Iris pigment epithelial cell (primary cell): ENCODE data around the gene FBN2.
A peak's percentile ranks its signal among the peaks of the same experiment; 100 is the strongest.
"Not testable (repeated sequence)": the region's sequence is repeated elsewhere in the genome, so short reads cannot be mapped to it uniquely, and the experiment has no call there.

Source experiments
- DNase-seq: peaks from one replicate; pipeline ENCODE4 v3.0.0-alpha.2; 2011; ENCODE audit warnings: low read depth

Gene FBN2

GRCh38 chr5:128534726-128535125, 3.3 kb downstream of the FBN2 start:
- peak; percentile 93 for DNase-seq

- DNase-seq: no peak
Observed at GRCh38 chr5:128532776-128533175, 5.3 kb downstream of the FBN2 start.

GRCh38 chr5:128532127-128532526, 5.9 kb downstream of the FBN2 start:
- no peak for DNase-seq

- no peak for DNase-seq
Observed at GRCh38 chr5:128528637-128529255, 9.3 kb downstream of the FBN2 start.

GRCh38 chr5:128528126-128528525, 9.9 kb downstream of the FBN2 start:
- no peak for DNase-seq

- DNase-seq: no peak
Observed at GRCh38 chr5:128527077-128527476, 11.0 kb downstream of the FBN2 start.

- DNase-seq: no peak
Observed at GRCh38 chr5:128522336-128522735, 15.7 kb downstream of the FBN2 start.

GRCh38 chr5:128519827-128520226, 18.2 kb downstream of the FBN2 start:
- DNase-seq: no peak

- DNase-seq: no peak
Observed at GRCh38 chr5:128516978-128517377, 21.1 kb downstream of the FBN2 start.

GRCh38 chr5:128513806-128514205, 24.2 kb downstream of the FBN2 start:
- peak; percentile 23 for DNase-seq

- DNase-seq: no peak
Observed at GRCh38 chr5:128512894-128513293, 25.2 kb downstream of the FBN2 start.

- no peak for DNase-seq
Observed at GRCh38 chr5:128506643-128507042, 31.4 kb downstream of the FBN2 start.

GRCh38 chr5:128503727-128504126, 34.3 kb downstream of the FBN2 start:
- DNase-seq: not testable (repeated sequence)

GRCh38 chr5:128498844-128499455, 39.1 kb downstream of the FBN2 start:
- DNase-seq: peak; percentile 79

- DNase-seq: peak; percentile 33
Observed at GRCh38 chr5:128494516-128494915, 43.5 kb downstream of the FBN2 start.

- DNase-seq: peak; percentile 23
Observed at GRCh38 chr5:128493657-128494329, 44.3 kb downstream of the FBN2 start.

- peak; percentile 78 for DNase-seq
Observed at GRCh38 chr5:128491291-128491690, 46.8 kb downstream of the FBN2 start.

GRCh38 chr5:128490761-128491160, 47.3 kb downstream of the FBN2 start:
- DNase-seq: peak; percentile 42

- peak; percentile 61 for DNase-seq
Observed at GRCh38 chr5:128487041-128487440, 51.0 kb downstream of the FBN2 start.

- no peak for DNase-seq
Observed at GRCh38 chr5:128483738-128484137, 54.3 kb downstream of the FBN2 start.

- DNase-seq: no peak
Observed at GRCh38 chr5:128480906-128481633, 57.0 kb downstream of the FBN2 start.

GRCh38 chr5:128480158-128480557, 57.9 kb downstream of the FBN2 start:
- no peak for DNase-seq
